Panc1 (cell line): ENCODE measurements around the gene WDR59.

ENCODE experiments used
- CTCF ChIP-seq: fragments of 450-650 bp; IDR thresholded peaks from 2 replicates; pipeline ENCODE4 v1.5.1; 2017; ENCODE audit warnings: mild to moderate bottlenecking
- POLR2AphosphoS5 ChIP-seq: IDR thresholded peaks from 2 replicates; pipeline ENCODE4 v1.6.1; 2012; ENCODE audit warnings: mild to moderate bottlenecking, low read depth, low read length, moderate library complexity
- SIN3A ChIP-seq: IDR thresholded peaks from 2 replicates; pipeline ENCODE4 v1.6.1; 2012; ENCODE audit warnings: low read depth, mild to moderate bottlenecking, low read length, moderate library complexity, borderline replicate concordance; ENCODE audit not compliant: insufficient read depth
- TCF7L2 ChIP-seq: IDR thresholded peaks from 2 replicates; pipeline ENCODE4 v1.6.1; 2011; ENCODE audit warnings: mild to moderate bottlenecking, low read depth, low read length, inconsistent platforms
- TF ChIP-seq, protein P1 (sequence below), 2 experiments: IDR thresholded peaks; 2 replicates each; pipeline ENCODE4 v1.6.1; 2011 to 2012; ENCODE audit warnings: low read depth in 2 of 2, control low read depth in 1 of 2, low read length in 1 of 2, mild to moderate bottlenecking in 1 of 2, moderate library complexity in 1 of 2; ENCODE audit not compliant: insufficient read depth in 1 of 2

DNA sequence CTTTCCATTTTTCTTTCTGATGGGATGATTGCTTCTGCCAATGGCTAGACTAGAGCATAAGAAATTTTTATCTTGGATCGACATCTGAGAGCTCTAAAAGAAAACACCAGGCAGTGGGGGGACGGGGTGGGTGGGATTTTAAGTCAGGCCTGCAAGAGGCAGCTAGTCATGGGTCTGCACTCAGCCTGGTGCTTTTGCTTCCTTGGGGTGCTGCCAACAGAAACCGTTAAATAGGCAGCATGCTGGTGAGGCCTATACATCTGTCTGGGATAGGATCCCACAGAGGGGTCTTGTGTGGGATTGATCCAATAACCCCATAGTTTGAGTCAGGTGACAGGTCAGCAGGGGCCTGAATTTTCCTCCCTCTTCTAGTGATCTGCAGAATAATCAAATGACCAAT lies 40.8 kb upstream of the WDR59 start:
- TF ChIP-seq CTCF: no peak
- no peak for TF ChIP-seq TCF7L2
- TF ChIP-seq, protein P1, sequence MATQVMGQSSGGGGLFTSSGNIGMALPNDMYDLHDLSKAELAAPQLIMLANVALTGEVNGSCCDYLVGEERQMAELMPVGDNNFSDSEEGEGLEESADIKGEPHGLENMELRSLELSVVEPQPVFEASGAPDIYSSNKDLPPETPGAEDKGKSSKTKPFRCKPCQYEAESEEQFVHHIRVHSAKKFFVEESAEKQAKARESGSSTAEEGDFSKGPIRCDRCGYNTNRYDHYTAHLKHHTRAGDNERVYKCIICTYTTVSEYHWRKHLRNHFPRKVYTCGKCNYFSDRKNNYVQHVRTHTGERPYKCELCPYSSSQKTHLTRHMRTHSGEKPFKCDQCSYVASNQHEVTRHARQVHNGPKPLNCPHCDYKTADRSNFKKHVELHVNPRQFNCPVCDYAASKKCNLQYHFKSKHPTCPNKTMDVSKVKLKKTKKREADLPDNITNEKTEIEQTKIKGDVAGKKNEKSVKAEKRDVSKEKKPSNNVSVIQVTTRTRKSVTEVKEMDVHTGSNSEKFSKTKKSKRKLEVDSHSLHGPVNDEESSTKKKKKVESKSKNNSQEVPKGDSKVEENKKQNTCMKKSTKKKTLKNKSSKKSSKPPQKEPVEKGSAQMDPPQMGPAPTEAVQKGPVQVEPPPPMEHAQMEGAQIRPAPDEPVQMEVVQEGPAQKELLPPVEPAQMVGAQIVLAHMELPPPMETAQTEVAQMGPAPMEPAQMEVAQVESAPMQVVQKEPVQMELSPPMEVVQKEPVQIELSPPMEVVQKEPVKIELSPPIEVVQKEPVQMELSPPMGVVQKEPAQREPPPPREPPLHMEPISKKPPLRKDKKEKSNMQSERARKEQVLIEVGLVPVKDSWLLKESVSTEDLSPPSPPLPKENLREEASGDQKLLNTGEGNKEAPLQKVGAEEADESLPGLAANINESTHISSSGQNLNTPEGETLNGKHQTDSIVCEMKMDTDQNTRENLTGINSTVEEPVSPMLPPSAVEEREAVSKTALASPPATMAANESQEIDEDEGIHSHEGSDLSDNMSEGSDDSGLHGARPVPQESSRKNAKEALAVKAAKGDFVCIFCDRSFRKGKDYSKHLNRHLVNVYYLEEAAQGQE (IDR thresholded peaks at IDR 0.05; ENCODE audit: insufficient read depth in 1 of 2, low read depth in 2 of 2, low read length in 1 of 2): no peak
- no peak for TF ChIP-seq POLR2AphosphoS5
- no peak for TF ChIP-seq SIN3A
